AG04450 (cell line): ENCODE measurements around the gene NPB. TPM values are rescaled to one million over a fixed set of nuclear protein-coding genes. Genes with fewer than 3 reads are reported as not detected.

Experiments used
- CTCF ChIA-PET: fragments of 300-600, 350-600 bp; formaldehyde crosslinking; extraction: SDS; loops from one replicate; lab custom pipeline; 2022; ENCODE audit warnings: antibody characterized with exemption, inconsistent platforms; lab: Charles Lee
- POLR2A ChIA-PET: fragments of 350-600 bp; formaldehyde crosslinking; extraction: SDS; loops from one replicate; lab custom pipeline; 2021; ENCODE audit warnings: antibody characterized with exemption, inconsistent platforms; lab: Yijun Ruan, JAX
- DNase-seq: peaks from one replicate; pipeline ENCODE4 v3.0.0-alpha.2; 2011; ENCODE audit warnings: low read depth, low spot score
- H3K27ac ChIP-seq: one replicate; pipeline ENCODE4 v1.5.1; 2012; ENCODE audit warnings: low read depth, low read length, control low read depth
- H3K27me3 ChIP-seq: one replicate; pipeline ENCODE4 v1.6.0; 2012; ENCODE audit warnings: low read length; ENCODE audit not compliant: control insufficient read depth, insufficient read depth
- H3K4me3 ChIP-seq: 2 replicates; pipeline ENCODE4 v1.5.1; 2011; ENCODE audit warnings: mild to moderate bottlenecking, low read depth, low read length, control low read depth
- H3K9me3 ChIP-seq: 2 replicates; pipeline ENCODE4 v1.5.1; 2012; ENCODE audit warnings: low read length; ENCODE audit not compliant: control insufficient read depth, insufficient read depth
- CTCF ChIP-seq: IDR thresholded peaks from 2 replicates; pipeline ENCODE4 v1.5.1; 2011; ENCODE audit warnings: low read depth, low read length, control low read depth, inconsistent platforms
- polyA plus RNA-seq: library from polyadenylated mRNA; depleted of rRNA; stranded (reverse); fragments of >200 nt; gene quantifications from 2 replicates; pipeline ENCODE4 v1.2.3, GENCODE V29; 2011; rRNA removed

The NPB gene
- polyA plus RNA-seq, 1 experiment = 0.20 TPM

GRCh38 chr17:81950501-81950900, 48.5 kb downstream of the NPB start:
- Histone ChIP-seq H3K27ac (no peak overlapping the region), H3K9me3 (no peaks in the 10 kb centered on the region; the same call in 1 of the 2 replicates), H3K27me3 (peaks cover 6% of the 10 kb centered on the region), H3K4me3 (no peak overlapping the region)
- ChIA-PET POLR2A (no interaction called here), CTCF (no interaction called here)
- DNase-seq = no peak
- TF ChIP-seq CTCF = no peak

- Histone ChIP-seq H3K27ac (no peak overlapping the region), H3K27me3 (peaks cover 8% of the 10 kb centered on the region), H3K4me3 (no peak overlapping the region), H3K9me3 (no peaks in the 10 kb centered on the region; the same call in 1 of the 2 replicates)
- ChIA-PET POLR2A (interaction anchor here (0.6 kb wide), 1 partner anchor 8 kb away, joined by 3 read pairs; no protein-coding TSS in a partner anchor), CTCF (interaction anchor here (0.6 to 2.0 kb wide), 2 partner anchors 11 to 78 kb away, joined by 4 to 7 read pairs; no protein-coding TSS in a partner anchor)
- no peak for DNase-seq
- no peak for TF ChIP-seq CTCF
These were observed 50.0 kb downstream of the NPB start for GRCh38 chr17:81951785-81952684.

Other genes with a start within 250 kb of the NPB start
- 0.51 and 1.0 TPM in 2 replicates for gene PDE6G, start 245.7 kb upstream of the NPB start, polyA plus RNA-seq
- gene OXLD1, start 235.6 kb upstream of the NPB start, polyA plus RNA-seq = 13.4 and 17.0 TPM in 2 replicates
- gene CCDC137, start 235.5 kb upstream of the NPB start, polyA plus RNA-seq = 10.7 and 10.9 TPM in 2 replicates
- gene ARL16, start 218.4 kb upstream of the NPB start, polyA plus RNA-seq = 44.7 and 48.0 TPM in 2 replicates
- 71.5 and 83.0 TPM in 2 replicates for gene HGS, start 218.2 kb upstream of the NPB start, polyA plus RNA-seq
- 52.1 and 69.2 TPM in 2 replicates for gene MRPL12, start 198.9 kb upstream of the NPB start, polyA plus RNA-seq
- 3.3 and 4.1 TPM in 2 replicates for gene SLC25A10, start 190.0 kb upstream of the NPB start, polyA plus RNA-seq
- gene GCGR, start 98.1 kb upstream of the NPB start, polyA plus RNA-seq = not detected in 2 replicates
- gene MCRIP1, start 68.9 kb upstream of the NPB start, polyA plus RNA-seq = 63.2 and 88.2 TPM in 2 replicates
- not detected in 2 replicates for gene PPP1R27, start 67.2 kb upstream of the NPB start, polyA plus RNA-seq
- 158 and 342 TPM in 2 replicates for gene P4HB, start 41.7 kb upstream of the NPB start, polyA plus RNA-seq
- gene ARHGDIA, start 30.9 kb upstream of the NPB start, polyA plus RNA-seq = 62.2 and 78.6 TPM in 2 replicates
- gene ALYREF, start 10.7 kb upstream of the NPB start, polyA plus RNA-seq = 57.7 and 57.8 TPM in 2 replicates
- 213 and 233 TPM in 2 replicates for gene ANAPC11, start 10.5 kb upstream of the NPB start, polyA plus RNA-seq
- gene PCYT2, start 9.2 kb downstream of the NPB start, polyA plus RNA-seq = 25.2 and 31.8 TPM in 2 replicates
- 4.3 and 6.0 TPM in 2 replicates for gene SIRT7, start 15.9 kb downstream of the NPB start, polyA plus RNA-seq
- 17.6 and 17.7 TPM in 2 replicates for gene MAFG, start 25.5 kb downstream of the NPB start, polyA plus RNA-seq
- 103 and 154 TPM in 2 replicates for gene PYCR1, start 35.1 kb downstream of the NPB start, polyA plus RNA-seq
- not detected in 2 replicates for gene MYADML2, start 45.0 kb downstream of the NPB start, polyA plus RNA-seq
- gene NOTUM, start 58.9 kb downstream of the NPB start, polyA plus RNA-seq = 0.04 TPM in 1 of 2 replicates, not detected in the other
- gene ASPSCR1, start 75.4 kb downstream of the NPB start, polyA plus RNA-seq = 7.1 and 8.8 TPM in 2 replicates
- 32.5 and 42.2 TPM in 2 replicates for gene CENPX, start 120.6 kb downstream of the NPB start, polyA plus RNA-seq
- 3.4 and 4.0 TPM in 2 replicates for gene LRRC45, start 121.1 kb downstream of the NPB start, polyA plus RNA-seq
- gene RAC3, start 129.4 kb downstream of the NPB start, polyA plus RNA-seq = 12.9 and 18.7 TPM in 2 replicates
- 35.5 and 55.6 TPM in 2 replicates for gene DCXR, start 135.5 kb downstream of the NPB start, polyA plus RNA-seq
- 11.8 and 14.1 TPM in 2 replicates for gene RFNG, start 149.6 kb downstream of the NPB start, polyA plus RNA-seq
- 63.1 and 94.3 TPM in 2 replicates for gene GPS1, start 149.7 kb downstream of the NPB start, polyA plus RNA-seq
- 21.4 and 27.0 TPM in 2 replicates for gene DUS1L, start 163.6 kb downstream of the NPB start, polyA plus RNA-seq
- gene FASN, start 196.0 kb downstream of the NPB start, polyA plus RNA-seq = 6.2 and 9.6 TPM in 2 replicates